ENCODE data around the gene TP73.

TP73 gene

GRCh38 chr1:3771108-3772026 is 119.1 kb downstream of the TP73 start:
- no peak for TF ChIP-seq TAF1 (IDR thresholded peaks at IDR 0.05; ENCODE audit: borderline replicate concordance, insufficient read depth, low read length)

DNA sequence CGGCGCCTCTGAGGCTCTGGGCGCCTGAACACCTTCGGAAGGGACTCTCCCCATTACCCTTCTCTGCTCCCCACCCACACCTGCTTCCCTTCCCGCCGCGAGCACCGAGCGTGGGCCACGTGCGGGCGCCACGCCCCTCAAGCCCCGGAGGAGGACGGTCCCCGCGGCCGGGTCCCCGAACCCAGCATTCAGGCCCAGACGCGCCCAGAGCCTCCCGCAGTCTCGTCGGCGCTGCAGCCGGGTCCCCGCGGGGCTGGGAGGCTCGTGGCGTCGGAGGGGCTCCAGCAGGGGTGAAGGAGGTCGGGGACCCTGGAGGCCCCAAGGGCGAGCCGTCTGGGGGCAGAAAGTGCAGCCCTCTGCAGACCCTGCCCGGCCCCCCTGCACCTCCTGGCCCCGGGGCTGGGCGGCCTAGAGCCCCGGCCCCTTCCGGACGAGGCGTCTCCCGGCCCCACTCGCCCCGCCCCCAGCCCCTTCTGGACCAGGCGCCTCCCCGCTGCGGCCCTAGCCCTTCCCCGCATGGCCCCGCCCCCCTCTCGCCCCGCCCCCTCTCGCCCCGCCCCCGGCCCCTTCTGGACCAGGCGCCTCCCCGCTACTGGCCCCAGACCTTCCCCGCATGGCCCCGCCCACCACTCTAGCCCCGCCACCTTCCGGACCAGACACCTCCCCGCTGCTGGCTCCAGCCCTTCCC is 119.9 kb downstream of the TP73 start:
- TF ChIP-seq TAF1 (IDR thresholded peaks at IDR 0.05; ENCODE audit: borderline replicate concordance, insufficient read depth, low read length) (no peak), SIN3A (IDR thresholded peaks at IDR 0.05; ENCODE audit: borderline replicate concordance, insufficient read depth, low read length) (no peak), FOXP2 (optimal IDR thresholded peaks at IDR 0.05; ENCODE audit: borderline replicate concordance, extremely low read depth, extremely low read length, insufficient read depth) (no peak), POLR2AphosphoS5 (IDR thresholded peaks at IDR 0.05; ENCODE audit: low read depth, low read length) (no peak)
- TF ChIP-seq, protein P1, sequence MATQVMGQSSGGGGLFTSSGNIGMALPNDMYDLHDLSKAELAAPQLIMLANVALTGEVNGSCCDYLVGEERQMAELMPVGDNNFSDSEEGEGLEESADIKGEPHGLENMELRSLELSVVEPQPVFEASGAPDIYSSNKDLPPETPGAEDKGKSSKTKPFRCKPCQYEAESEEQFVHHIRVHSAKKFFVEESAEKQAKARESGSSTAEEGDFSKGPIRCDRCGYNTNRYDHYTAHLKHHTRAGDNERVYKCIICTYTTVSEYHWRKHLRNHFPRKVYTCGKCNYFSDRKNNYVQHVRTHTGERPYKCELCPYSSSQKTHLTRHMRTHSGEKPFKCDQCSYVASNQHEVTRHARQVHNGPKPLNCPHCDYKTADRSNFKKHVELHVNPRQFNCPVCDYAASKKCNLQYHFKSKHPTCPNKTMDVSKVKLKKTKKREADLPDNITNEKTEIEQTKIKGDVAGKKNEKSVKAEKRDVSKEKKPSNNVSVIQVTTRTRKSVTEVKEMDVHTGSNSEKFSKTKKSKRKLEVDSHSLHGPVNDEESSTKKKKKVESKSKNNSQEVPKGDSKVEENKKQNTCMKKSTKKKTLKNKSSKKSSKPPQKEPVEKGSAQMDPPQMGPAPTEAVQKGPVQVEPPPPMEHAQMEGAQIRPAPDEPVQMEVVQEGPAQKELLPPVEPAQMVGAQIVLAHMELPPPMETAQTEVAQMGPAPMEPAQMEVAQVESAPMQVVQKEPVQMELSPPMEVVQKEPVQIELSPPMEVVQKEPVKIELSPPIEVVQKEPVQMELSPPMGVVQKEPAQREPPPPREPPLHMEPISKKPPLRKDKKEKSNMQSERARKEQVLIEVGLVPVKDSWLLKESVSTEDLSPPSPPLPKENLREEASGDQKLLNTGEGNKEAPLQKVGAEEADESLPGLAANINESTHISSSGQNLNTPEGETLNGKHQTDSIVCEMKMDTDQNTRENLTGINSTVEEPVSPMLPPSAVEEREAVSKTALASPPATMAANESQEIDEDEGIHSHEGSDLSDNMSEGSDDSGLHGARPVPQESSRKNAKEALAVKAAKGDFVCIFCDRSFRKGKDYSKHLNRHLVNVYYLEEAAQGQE (IDR thresholded peaks at IDR 0.05; ENCODE audit: insufficient read depth in 1 of 2, low read depth in 2 of 2, low read length in 2 of 2), result no peak

DNA sequence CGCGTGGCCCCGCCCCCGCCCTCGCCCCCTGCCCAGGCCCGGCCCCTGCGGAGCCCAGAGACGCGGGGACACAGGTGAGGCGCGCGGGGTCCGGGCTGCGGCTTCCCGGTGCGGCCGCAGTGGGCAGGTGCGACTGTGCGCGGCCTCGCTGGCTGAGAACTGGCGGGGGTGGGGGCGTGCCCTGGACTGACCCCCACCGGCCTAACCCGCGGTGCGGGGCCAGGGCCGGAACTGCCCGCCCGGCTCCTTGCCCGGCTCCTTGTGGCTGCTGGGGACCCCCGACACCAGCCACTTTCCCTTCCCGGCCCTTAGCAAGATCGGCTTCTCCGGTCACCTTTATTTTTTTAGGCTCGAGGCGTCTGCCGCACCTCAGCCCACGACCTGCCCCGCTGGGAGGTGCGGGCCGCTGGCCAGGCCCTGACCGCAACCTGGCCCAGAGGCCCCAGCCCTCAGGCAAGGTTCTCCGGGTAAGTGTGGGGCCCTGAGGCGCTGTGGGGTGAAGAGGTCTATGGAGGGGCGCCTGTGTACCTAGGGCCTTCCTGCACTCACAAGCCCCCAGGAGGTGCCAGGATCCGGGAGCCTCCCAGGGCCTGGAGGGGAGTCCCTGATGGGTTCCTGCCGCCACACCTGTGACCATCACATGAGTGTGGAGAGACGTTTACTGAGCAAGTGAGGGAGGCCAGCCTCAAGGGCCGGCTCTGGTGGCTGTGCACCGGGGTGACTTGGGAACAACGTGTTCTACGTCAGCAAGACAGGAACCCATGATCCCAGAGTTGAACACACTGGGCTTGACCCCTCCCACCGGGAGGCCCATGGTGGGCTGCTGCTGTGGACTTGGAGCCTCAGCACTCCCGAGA is 120.6 kb downstream of the TP73 start, which contains the start of gene SMIM1:
Gene SMIM1, plus strand, starts transcription at position 35 of the 857 bp plus-strand sequence. CDS start 2,625 bp downstream, outside the sequence.
- TF ChIP-seq SIN3A (IDR thresholded peaks at IDR 0.05; ENCODE audit: borderline replicate concordance, insufficient read depth, low read length) (no peak), TAF1 (IDR thresholded peaks at IDR 0.05; ENCODE audit: borderline replicate concordance, insufficient read depth, low read length) (no peak), POLR2AphosphoS5 (IDR thresholded peaks at IDR 0.05; ENCODE audit: low read depth, low read length) (no peak), FOXP2 (optimal IDR thresholded peaks at IDR 0.05; ENCODE audit: borderline replicate concordance, extremely low read depth, extremely low read length, insufficient read depth) (no peak)
- TF ChIP-seq, protein P1 (IDR thresholded peaks at IDR 0.05; ENCODE audit: insufficient read depth in 1 of 2, low read depth in 2 of 2, low read length in 2 of 2), result no peak

GRCh38 chr1:3773572-3774275 is 121.4 kb downstream of the TP73 start:
- no peak for TF ChIP-seq TAF1 (IDR thresholded peaks at IDR 0.05; ENCODE audit: borderline replicate concordance, insufficient read depth, low read length)
- TF ChIP-seq, protein P1 (IDR thresholded peaks at IDR 0.05; ENCODE audit: insufficient read depth in 1 of 2, low read depth in 2 of 2, low read length in 2 of 2), result no peak
- TF ChIP-seq POLR2AphosphoS5 (IDR thresholded peaks at IDR 0.05; ENCODE audit: low read depth, low read length), result no peak
- TF ChIP-seq FOXP2 (optimal IDR thresholded peaks at IDR 0.05; ENCODE audit: borderline replicate concordance, extremely low read depth, extremely low read length, insufficient read depth), result no peak
- no peak for TF ChIP-seq SIN3A (IDR thresholded peaks at IDR 0.05; ENCODE audit: borderline replicate concordance, insufficient read depth, low read length)
